Loucy (cell line): ENCODE data around the gene ZNF420.

Experiments
- CTCF ChIP-seq: fragments of 200-600 bp; sonication (generic); conservative IDR thresholded peaks from 2 replicates; pipeline ENCODE4 v1.5.1; 2014; ENCODE audit warnings: mild to moderate bottlenecking, antibody characterized with exemption, low read length
- EZH2phosphoT487 ChIP-seq: fragments of 200-600 bp; IDR thresholded peaks from 2 replicates; pipeline ENCODE4 v1.6.1; 2018; ENCODE audit warnings: antibody characterized with exemption, mild to moderate bottlenecking, moderate library complexity, borderline replicate concordance

DNA sequence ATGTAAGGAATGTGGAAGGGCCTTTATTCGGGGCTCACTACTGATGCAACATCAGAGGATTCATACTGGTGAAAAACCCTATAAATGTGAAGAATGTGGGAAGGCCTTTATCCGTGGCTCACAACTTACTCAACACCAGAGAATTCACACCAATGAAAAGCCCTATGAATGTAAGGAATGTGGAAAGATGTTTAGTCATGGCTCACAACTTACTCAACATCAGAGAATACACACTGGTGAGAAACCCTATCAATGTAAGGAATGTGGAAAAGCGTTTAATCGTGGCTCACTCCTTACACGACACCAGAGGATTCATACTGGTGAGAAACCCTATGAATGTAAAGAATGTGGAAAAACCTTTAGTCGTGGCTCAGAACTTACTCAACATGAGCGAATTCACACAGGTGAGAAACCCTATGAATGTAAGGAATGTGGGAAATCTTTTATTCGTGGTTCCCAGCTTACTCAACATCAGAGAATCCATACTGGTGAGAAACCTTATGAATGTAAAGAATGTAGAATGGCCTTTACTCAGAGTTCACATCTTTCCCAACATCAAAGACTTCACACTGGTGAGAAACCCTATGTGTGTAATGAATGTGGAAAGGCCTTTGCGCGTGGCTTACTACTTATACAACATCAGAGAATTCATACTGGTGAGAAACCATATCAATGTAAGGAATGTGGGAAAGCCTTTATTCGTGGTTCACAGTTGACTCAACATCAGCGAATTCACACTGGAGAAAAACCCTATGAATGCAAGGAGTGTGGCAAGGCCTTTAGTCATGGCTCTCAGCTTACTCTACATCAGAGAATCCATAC is 50.0 kb downstream of the ZNF420 start:
- TF ChIP-seq CTCF (no peak), EZH2phosphoT487 (no peak)
